H1 (cell line): ENCODE measurements around the gene EPHB6. TPM values are rescaled to one million over a fixed set of nuclear protein-coding genes. Genes with fewer than 3 reads are reported as not detected.
A peak's percentile ranks its signal among the peaks of the same experiment; 100 is the strongest.

Experiments
- CTCF ChIA-PET: fragments of 300-600 bp; sonication (Branson Sonifier 250); formaldehyde crosslinking; loops from one replicate; lab custom pipeline; 2021; ENCODE audit not compliant: partially characterized antibody; lab: Charles Lee
- POLR2A ChIA-PET: fragments of 300-600 bp; sonication (Branson Sonifier 250); formaldehyde crosslinking; loops from one replicate; lab custom pipeline; 2021; ENCODE audit warnings: inconsistent platforms; ENCODE audit not compliant: partially characterized antibody; lab: Charles Lee
- DNase-seq, 2 experiments: peaks; one replicate each; pipeline versions ENCODE4 v3.0.0 to v3.0.0-alpha.2; 2010 to 2022; ENCODE audit warnings: low spot score in 2 of 2, low read depth in 1 of 2, mixed read lengths in 1 of 2
- FAIRE-seq: peaks from 2 replicates; lab custom pipeline; 2011; peaks lifted over from hg19 to GRCh38; lab: Jason Lieb, UNC
- H2AFZ ChIP-seq: 2 replicates; pipeline ENCODE4 v1.8.1; 2012; ENCODE audit warnings: low read length, inconsistent platforms
- H2AK5ac ChIP-seq: 2 replicates; pipeline ENCODE4 v1.6.1; 2013; ENCODE audit warnings: low read depth, low read length
- H2BK120ac ChIP-seq: replicated peaks from 2 replicates; pipeline ENCODE3; 2013; ENCODE audit warnings: low read depth, low read length, inconsistent platforms
- H2BK12ac ChIP-seq: 2 replicates; pipeline ENCODE4 v1.6.1; 2013; ENCODE audit warnings: low read depth, low read length
- H2BK15ac ChIP-seq: 2 replicates; pipeline ENCODE4 v1.6.1; 2013; ENCODE audit warnings: low read length
- H2BK20ac ChIP-seq: 2 replicates; pipeline ENCODE4 v1.6.1; 2013; ENCODE audit warnings: low read length
- H2BK5ac ChIP-seq: 2 replicates; pipeline ENCODE4 v1.6.1; 2013; ENCODE audit warnings: low read depth, low read length
- H3K14ac ChIP-seq: 2 replicates; pipeline ENCODE4 v1.6.1; 2013; ENCODE audit warnings: inconsistent platforms; ENCODE audit not compliant: insufficient read length
- H3K18ac ChIP-seq: 2 replicates; pipeline ENCODE4 v1.6.1; 2013; ENCODE audit warnings: low read length; ENCODE audit errors: extremely low read depth
- H3K23ac ChIP-seq: 2 replicates; pipeline ENCODE4 v1.6.1; 2013; ENCODE audit warnings: inconsistent platforms; ENCODE audit not compliant: insufficient read length
- H3K23me2 ChIP-seq: 2 replicates; pipeline ENCODE4 v1.6.1; 2013; ENCODE audit warnings: low read depth, low read length
- H3K27ac ChIP-seq: 2 replicates; pipeline ENCODE4 v1.6.1; 2011; ENCODE audit warnings: low read depth, low read length, inconsistent platforms
- H3K27me3 ChIP-seq, 4 experiments: replicated peaks in 1 of 4; 1 replicate in 1 of 4; 2 replicates in 3 of 4; pipeline versions ENCODE4 v1.6.1 to v1.8.1; 2011 to 2013; ENCODE audit warnings: low read length in 3 of 4, mild to moderate bottlenecking in 3 of 4, inconsistent platforms in 2 of 4, mixed read lengths in 2 of 4, moderate library complexity in 1 of 4; ENCODE audit not compliant: control insufficient read depth in 3 of 4, insufficient read depth in 3 of 4; ENCODE audit errors: extremely low read depth in 1 of 4
- H3K36me3 ChIP-seq, 4 experiments: 2 replicates each; pipeline versions ENCODE4 v1.6.1 to v1.8.1; 2011 to 2013; ENCODE audit warnings: mild to moderate bottlenecking in 4 of 4, low read length in 3 of 4, moderate library complexity in 2 of 4, control low read depth in 1 of 4, inconsistent platforms in 1 of 4; ENCODE audit not compliant: insufficient read depth in 4 of 4, control insufficient read depth in 2 of 4
- H3K4ac ChIP-seq: replicated peaks from 2 replicates; pipeline ENCODE3; 2013; ENCODE audit warnings: low read length, low read depth, mixed read lengths, inconsistent platforms; ENCODE audit not compliant: insufficient read length
- H3K4me1 ChIP-seq, 4 experiments: replicated peaks in 1 of 4; 1 replicate in 1 of 4; 2 replicates in 3 of 4; pipeline versions ENCODE4 v1.6.1 to v1.8.1; 2011 to 2013; ENCODE audit warnings: low read length in 3 of 4, inconsistent platforms in 2 of 4, mixed read lengths in 1 of 4; ENCODE audit not compliant: insufficient read depth in 4 of 4, control insufficient read depth in 3 of 4
- H3K4me2 ChIP-seq, 2 experiments: 2 replicates each; pipeline versions ENCODE4 v1.6.1 to v1.8.1; 2011 to 2013; ENCODE audit warnings: low read depth in 2 of 2, low read length in 2 of 2, control low read depth in 1 of 2, inconsistent platforms in 1 of 2, mild to moderate bottlenecking in 1 of 2; ENCODE audit not compliant: insufficient read depth in 1 of 2
- H3K4me3 ChIP-seq, 4 experiments: fragments of 200-600, 300-600 bp in 1 of 4; sonication (generic), shearing (Covaris generic), sonication (Bioruptor Twin) in 1 of 4; 2 replicates each; pipeline versions ENCODE4 v1.5.1 to v1.8.1; 2011 to 2016; ENCODE audit warnings: low read length in 4 of 4, low read depth in 3 of 4, control low read depth in 2 of 4, inconsistent platforms in 2 of 4, mild to moderate bottlenecking in 2 of 4, mixed read lengths in 1 of 4, moderate library complexity in 1 of 4; ENCODE audit not compliant: insufficient read depth in 2 of 4; ENCODE audit errors: extremely low read depth in 1 of 4
- H3K56ac ChIP-seq: replicated peaks from 2 replicates; pipeline ENCODE3; 2013; ENCODE audit warnings: low read depth, mild to moderate bottlenecking, mixed read lengths, low read length, inconsistent platforms; ENCODE audit not compliant: insufficient read length
- H3K79me1 ChIP-seq: 2 replicates; pipeline ENCODE4 v1.6.1; 2013; ENCODE audit warnings: low read depth, low read length, control low read depth
- H3K79me2 ChIP-seq, 2 experiments: 2 replicates each; pipeline versions ENCODE4 v1.6.1 to v1.8.1; 2012 to 2013; ENCODE audit warnings: low read length in 2 of 2, mild to moderate bottlenecking in 2 of 2, inconsistent platforms in 1 of 2; ENCODE audit not compliant: insufficient read depth in 2 of 2, control insufficient read depth in 1 of 2
- H3K9ac ChIP-seq, 4 experiments: replicated peaks in 1 of 4; 1 replicate in 1 of 4; 2 replicates in 3 of 4; pipeline versions ENCODE4 v1.6.1 to v1.8.1; 2011 to 2013; ENCODE audit warnings: low read depth in 3 of 4, low read length in 3 of 4, control low read depth in 2 of 4, mild to moderate bottlenecking in 2 of 4, moderate library complexity in 2 of 4, inconsistent platforms in 1 of 4; ENCODE audit errors: extremely low read depth in 1 of 4
- H3K9me3 ChIP-seq, 2 experiments: 2 replicates each; pipeline versions ENCODE4 v1.6.1 to v1.8.1; 2012 to 2013; ENCODE audit warnings: mild to moderate bottlenecking in 2 of 2, moderate library complexity in 2 of 2, control low read depth in 1 of 2, inconsistent platforms in 1 of 2, low read depth in 1 of 2, low read length in 1 of 2, mixed read lengths in 1 of 2; ENCODE audit not compliant: insufficient read depth in 2 of 2
- H4K20me1 ChIP-seq, 2 experiments: replicated peaks in 1 of 2; 2 replicates each; pipeline versions ENCODE3 to v1.8.1; 2011 to 2013; ENCODE audit warnings: inconsistent platforms in 2 of 2, low read length in 2 of 2, mild to moderate bottlenecking in 1 of 2; ENCODE audit not compliant: insufficient read depth in 2 of 2, control insufficient read depth in 1 of 2
- H4K5ac ChIP-seq: 2 replicates; pipeline ENCODE4 v1.6.1; 2013; ENCODE audit warnings: low read length, low read depth, mixed read lengths, inconsistent platforms; ENCODE audit not compliant: insufficient read length
- H4K8ac ChIP-seq: 2 replicates; pipeline ENCODE4 v1.8.0; 2013; ENCODE audit warnings: mild to moderate bottlenecking, moderate library complexity, low read length, inconsistent platforms; ENCODE audit not compliant: insufficient read depth; ENCODE audit errors: extremely low read depth
- H4K91ac ChIP-seq: replicated peaks from 2 replicates; pipeline ENCODE3; 2013; ENCODE audit warnings: low read length, mixed read lengths, inconsistent platforms; ENCODE audit not compliant: insufficient read length
- CBX8 ChIP-seq: fragments of 300-800, 300-1000 bp; sonication (generic); IDR thresholded peaks from 2 replicates; pipeline ENCODE4 v1.7.1; 2016; ENCODE audit warnings: low read depth, low read length, borderline replicate concordance
- CHD1 ChIP-seq: IDR thresholded peaks from 2 replicates; pipeline ENCODE4 v1.6.1; 2012; ENCODE audit warnings: low read depth, low read length, improper control_type of control experiment
- POU5F1 ChIP-seq: IDR thresholded peaks from 2 replicates; pipeline ENCODE4 v1.6.1; 2011; ENCODE audit warnings: low read depth, mild to moderate bottlenecking, low read length, moderate library complexity
- RAD21 ChIP-seq, 2 experiments: IDR thresholded peaks in 1 of 2; conservative IDR thresholded peaks in 1 of 2; 2 replicates each; pipeline ENCODE4 v1.6.1; 2011; ENCODE audit warnings: low read depth in 2 of 2, low read length in 2 of 2, improper control_type of control experiment in 1 of 2, inconsistent platforms in 1 of 2, mild to moderate bottlenecking in 1 of 2, moderate library complexity in 1 of 2
- SIRT6 ChIP-seq: IDR thresholded peaks from one replicate; pipeline ENCODE4 v1.7.1; 2012; ENCODE audit warnings: low read length, inconsistent platforms
- WGBS, 2 experiments: shearing (Covaris generic) in 1 of 2; methylation state at CpG; one replicate each; pipeline versions ENCODE4 v1.1.6 to v1.1.7; 2013 to 2015; ENCODE audit warnings: low lambda C conversion rate in 2 of 2, mixed read lengths in 2 of 2, inconsistent platforms in 1 of 2, low coverage in 1 of 2, missing lambda C conversion rate in 1 of 2; ENCODE audit not compliant: insufficient replicate concordance in 2 of 2, insufficient coverage in 1 of 2, insufficient read length in 1 of 2; ENCODE audit errors: extremely low coverage in 1 of 2, missing lambda C conversion rate in 1 of 2; 5-methylcytosine and 5-hydroxymethylcytosine counted together
- polyA plus RNA-seq, 7 experiments: library from polyadenylated mRNA; depleted of rRNA in 3 of 7; stranded (reverse) in 5 of 7; unstranded in 2 of 7; fragments of >200 nt in 5 of 7; fragments of 200-250 nt in 2 of 7; gene quantifications; 1 replicate in 5 of 7; 2 replicates in 1 of 7; 4 replicates in 1 of 7; pipeline versions ENCODE4 v1.2.1 to v1.2.3, GENCODE V29; 2011 to 2013; ENCODE audit warnings: missing spikeins in 2 of 7, mixed read lengths in 2 of 7
- total RNA-seq: library from RNA; stranded (reverse); fragmentation: NEBNext Ultra II Directional; extraction: Animal tissue kit (Norgen Biotek cat#: 25700); gene quantifications from 2 replicates; pipeline ENCODE4 v1.2.1, GENCODE V29; 2021

EPHB6 gene
- total and polyA plus RNA-seq, 2 of the 8 experiments (the other 6 are each of a cell fraction or from before 2014, with no cell fraction given): 19.7 TPM

DNA sequence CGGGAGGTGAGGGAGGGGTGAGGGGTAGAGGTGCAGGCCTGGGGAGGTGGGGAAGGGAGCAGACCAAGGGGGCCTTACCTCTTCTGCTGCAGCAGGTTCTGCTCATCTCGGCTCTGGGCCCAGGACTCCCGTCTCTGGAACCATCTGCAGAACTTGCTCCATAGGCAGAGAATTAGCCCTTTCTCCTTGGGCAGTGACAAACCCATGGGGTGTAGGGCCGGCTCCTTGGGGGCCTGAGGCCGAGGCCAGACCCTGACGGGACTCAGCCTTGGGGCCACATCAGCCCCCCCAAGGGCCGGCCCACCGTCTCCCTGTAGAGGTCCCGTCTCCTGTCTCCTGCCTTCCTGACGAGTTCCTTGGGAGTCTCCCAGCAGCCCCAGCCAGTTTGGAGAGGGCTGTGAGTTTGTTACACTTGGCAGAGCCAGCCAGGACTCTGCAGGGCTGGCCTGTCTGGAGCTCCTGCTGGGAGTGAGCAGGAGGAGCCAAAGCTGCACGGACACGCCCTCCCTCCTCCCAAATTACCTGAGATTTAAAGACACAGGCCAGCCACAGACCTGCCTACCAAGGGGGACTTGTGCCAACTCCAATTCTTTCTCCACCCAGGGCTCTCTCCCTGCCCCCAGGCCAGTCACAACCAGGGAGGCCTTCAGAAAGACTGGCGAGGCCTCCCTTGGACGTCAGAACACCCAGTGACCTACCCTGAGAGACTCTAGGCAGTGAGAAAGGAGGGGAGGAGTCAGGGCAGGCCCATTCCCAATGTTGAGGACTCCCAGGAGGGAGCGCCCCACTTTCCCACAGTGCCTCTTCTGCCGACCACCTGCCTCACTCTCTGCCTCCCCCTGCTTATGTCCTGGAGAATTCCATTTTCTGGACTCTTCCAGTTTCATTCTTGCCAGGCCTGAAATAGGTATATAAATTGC lies 30.7 kb downstream of the EPHB6 start, which contains the start of gene TRPV6:
TSS of gene TRPV6 (minus strand) at position 435 of the 920 bp plus-strand sequence.
- H3K18ac ChIP-seq: peak within 1 kb of the TSS; percentile 71; the same call in 1 of the 2 replicates
- H3K4me2 ChIP-seq: 0 out of 4 replicates have a peak within 1 kb of the TSS, but pooled peaks have one; percentile 3 to 29
- no peaks in the 10 kb centered on the region for H3K27me3 ChIP-seq
- H4K8ac ChIP-seq: no peak within 1 kb of the TSS; the same call in 1 of the 2 replicates
- peaks cover 5% of the 10 kb centered on the region; the same call in 1 of the 2 replicates for H3K23me2 ChIP-seq
- POLR2A ChIA-PET: interaction anchor here (1.2 kb wide), 1 partner anchor 16 kb away, joined by 4 read pairs; no protein-coding TSS in a partner anchor
- no peak within 1 kb of the TSS for H2BK5ac ChIP-seq
- H3K56ac ChIP-seq: peak within 1 kb of the TSS; percentile 19
- H3K4me1 ChIP-seq: peaks cover 0 to 10% (median 2%) of the 10 kb centered on the region in 4 experiments; a peak in 2 of 7 replicates
- WGBS, 2 experiments: 67% methylated on average over 13 of the region's 16 CpGs; no CpG with 5 or more reads in 1 of the 2 experiments
- no peak within 1 kb of the TSS for H4K5ac ChIP-seq
- peak within 1 kb of the TSS; percentile 96 for H2AFZ ChIP-seq
- H2BK120ac ChIP-seq: no peak within 1 kb of the TSS
- FAIRE-seq: peak; percentile 24
- H3K9ac ChIP-seq: no peak within 1 kb of the TSS
- H3K9me3 ChIP-seq: no peaks in the 10 kb centered on the region
- H3K4ac ChIP-seq: no peak within 1 kb of the TSS
- no peaks in the 10 kb centered on the region for H3K36me3 ChIP-seq
- no peak within 1 kb of the TSS for H4K91ac ChIP-seq
- peak; percentile 15 to 73 for DNase-seq
- peak within 1 kb of the TSS; percentile 29; the same call in 1 of the 2 replicates for H2BK15ac ChIP-seq
- H3K14ac ChIP-seq: no peak within 1 kb of the TSS
- no peaks in the 10 kb centered on the region for H3K79me1 ChIP-seq
- peaks cover 0 to under 1% of the 10 kb centered on the region in 2 experiments for H4K20me1 ChIP-seq
- no peak within 1 kb of the TSS for H3K27ac ChIP-seq
- CTCF ChIA-PET: interaction anchor here (0.7 to 2.2 kb wide), 6 partner anchors 13 to 330 kb away, joined by 3 to 18 read pairs (median 6); no protein-coding TSS in a partner anchor
- no peak within 1 kb of the TSS for H2BK12ac ChIP-seq
- H2BK20ac ChIP-seq: no peak within 1 kb of the TSS
- H3K4me3 ChIP-seq: no peak within 1 kb of the TSS
- no peak within 1 kb of the TSS for H2AK5ac ChIP-seq
- no peaks in the 10 kb centered on the region for H3K79me2 ChIP-seq
- H3K23ac ChIP-seq: no peak within 1 kb of the TSS
- TF ChIP-seq CBX8: no peak
- TF ChIP-seq CHD1: no peak
- no peak for TF ChIP-seq SIRT6
- TF ChIP-seq RAD21 (IDR thresholded peaks at IDR 0.05 in 1 of 2, conservative IDR thresholded peaks at IDR 0.05 in 1 of 2; ENCODE audit: low read depth in 2 of 2, low read length in 2 of 2): no peak
- no peak for TF ChIP-seq POU5F1
